Stimulated activated naive CD4-positive, alpha-beta T cell (primary cell): ENCODE results near the gene IRF4.
A peak's percentile ranks its signal among the peaks of the same experiment; 100 is the strongest.

Experiments
- DNase-seq, 6 experiments: peaks; one replicate each; lab custom pipeline; 2025; lab: John Stamatoyannopoulos, UW

Gene IRF4

GRCh38 chr6:398065-398464, 6.5 kb downstream of the IRF4 start:
- DNase-seq = no peak

- DNase-seq = no peak
These were observed 7.1 kb downstream of the IRF4 start for GRCh38 chr6:398558-399078.

DNA sequence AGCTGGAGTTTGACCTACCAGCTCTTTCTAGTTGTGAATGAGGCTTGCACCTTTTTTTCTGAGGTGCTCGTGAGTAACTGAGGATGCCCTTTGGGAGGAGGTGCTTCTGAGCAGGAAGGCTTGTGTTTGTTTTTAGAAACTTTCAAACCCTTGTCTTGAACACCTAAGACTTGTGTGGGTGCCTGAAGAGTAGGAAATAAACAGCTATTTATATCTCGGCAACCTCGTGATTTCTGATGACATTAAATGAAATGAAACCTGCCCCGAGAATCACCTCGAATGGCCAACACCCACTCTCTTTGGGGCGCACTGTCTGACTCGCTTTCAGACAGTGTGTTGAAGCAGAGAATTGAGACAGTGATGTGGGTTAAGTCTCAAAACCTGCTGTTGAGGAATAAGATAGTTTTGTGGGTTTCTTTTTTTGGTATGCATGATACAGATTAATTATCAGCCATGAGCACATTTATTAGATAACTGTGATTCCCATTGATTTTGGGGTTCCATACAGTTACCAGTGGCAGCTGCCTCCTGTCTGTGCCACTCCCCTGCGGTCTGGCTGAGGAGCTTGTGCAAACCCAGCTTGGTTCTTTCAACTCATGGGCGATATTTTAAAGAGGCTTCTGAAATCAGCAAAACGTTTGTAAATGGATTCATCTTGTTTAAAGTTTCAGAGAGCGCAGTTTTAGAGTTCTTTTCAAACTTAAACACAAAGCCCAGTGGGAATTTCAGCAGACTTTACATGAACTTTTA, 8.4 kb downstream of the IRF4 start:
- DNase-seq = peak in 4 of 6 experiments; percentile 20 to 60 (median 30)

GRCh38 chr6:400815-401214, 9.3 kb downstream of the IRF4 start:
- DNase-seq = no peak

GRCh38 chr6:401239-401993, 9.9 kb downstream of the IRF4 start:
- DNase-seq = no peak

- no peak for DNase-seq
These were observed 10.6 kb downstream of the IRF4 start for GRCh38 chr6:401994-402640.

- no peak for DNase-seq
These were observed 11.5 kb downstream of the IRF4 start for GRCh38 chr6:402901-403658.

DNA sequence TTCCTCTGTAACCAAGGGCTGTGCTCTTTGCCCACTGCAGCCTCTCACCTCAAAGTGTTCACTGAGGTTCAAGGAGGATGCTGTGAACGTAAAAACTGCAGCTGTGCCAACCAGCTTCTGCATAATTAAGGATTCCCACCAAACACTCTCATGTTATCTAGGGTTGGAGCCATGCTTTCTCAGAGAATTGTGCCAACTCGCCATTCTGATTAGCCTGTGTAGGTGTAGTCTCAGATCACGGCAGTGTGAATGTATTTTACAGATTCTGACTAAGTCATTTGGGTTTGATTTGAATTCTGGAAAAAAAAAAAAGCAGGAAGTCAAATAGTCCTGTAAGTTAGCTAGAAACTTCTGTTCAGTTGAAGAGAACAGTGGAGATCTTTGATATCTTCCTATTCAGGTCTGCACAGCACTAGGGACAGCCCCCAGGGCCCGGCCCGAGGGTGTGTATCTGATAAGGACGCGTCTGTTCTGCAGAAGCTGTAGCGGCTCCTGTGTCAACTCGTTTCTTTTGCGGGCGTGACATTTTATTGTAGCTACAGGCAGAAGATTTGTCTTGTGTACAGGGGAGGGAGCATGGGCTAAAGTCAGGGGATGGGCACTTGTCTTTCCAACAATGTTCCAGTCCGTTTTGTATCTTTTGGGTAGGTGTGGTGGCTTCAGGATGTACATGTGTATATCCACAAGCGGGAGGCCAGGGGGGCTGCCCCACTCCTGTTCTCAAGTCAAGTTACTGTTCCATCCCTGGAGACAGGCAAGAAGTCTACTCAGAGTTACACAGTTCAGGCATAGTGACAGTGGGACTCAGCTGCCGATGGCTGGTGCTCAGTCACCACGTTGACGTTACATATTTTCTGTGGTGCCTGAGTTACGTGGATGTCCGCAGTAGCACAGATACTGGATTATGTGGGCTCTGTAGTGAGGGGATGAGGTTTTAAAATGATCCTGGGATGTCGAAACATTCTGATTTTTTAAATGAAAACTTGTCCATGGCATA, 12.4 kb downstream of the IRF4 start:
- DNase-seq = peak in 2 of 6 experiments; percentile 21 to 41

DNA sequence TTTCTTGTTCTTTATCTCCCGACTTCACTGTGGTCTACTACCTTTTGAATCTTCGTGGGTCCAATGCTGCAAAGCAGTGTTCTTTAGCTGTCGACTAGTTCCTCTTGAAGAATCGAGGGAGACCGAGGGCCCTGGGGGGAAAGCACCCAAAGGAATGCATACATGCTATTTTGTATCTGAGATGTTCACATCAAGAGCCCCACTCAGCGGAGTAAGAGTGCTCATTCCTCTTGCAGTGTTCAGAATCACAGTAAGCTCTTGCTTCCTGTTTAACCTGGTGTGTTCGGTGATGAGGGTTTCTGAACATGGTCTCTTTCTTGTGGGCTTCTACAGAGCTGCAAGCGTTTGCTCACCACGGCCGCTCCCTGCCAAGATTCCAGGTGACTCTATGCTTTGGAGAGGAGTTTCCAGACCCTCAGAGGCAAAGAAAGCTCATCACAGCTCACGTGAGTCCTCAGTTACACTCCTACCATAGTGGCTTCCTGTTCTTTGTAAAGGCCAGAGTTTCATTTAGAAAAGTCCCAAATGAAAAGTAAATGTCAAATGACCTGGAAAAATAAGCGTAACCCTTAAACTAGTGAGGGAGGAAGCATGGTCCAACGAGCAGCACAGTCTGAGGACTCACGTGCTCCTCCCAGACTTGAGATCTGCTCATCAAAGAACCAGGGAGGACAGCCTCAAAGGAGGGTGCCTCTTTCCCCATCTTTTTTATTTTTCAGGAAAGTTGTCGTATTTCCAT, 13.3 kb downstream of the IRF4 start:
- peak in 3 of 6 experiments; percentile 18 to 63 (median 47) for DNase-seq

- no peak for DNase-seq
These were observed 16.6 kb downstream of the IRF4 start for GRCh38 chr6:408148-408547.

GRCh38 chr6:408599-409102, 17.1 kb downstream of the IRF4 start:
- no peak for DNase-seq

GRCh38 chr6:409370-409972, 17.9 kb downstream of the IRF4 start:
- no peak for DNase-seq

- DNase-seq = no peak
These were observed 19.2 kb downstream of the IRF4 start for GRCh38 chr6:410555-411395.

GRCh38 chr6:411402-412145, 20.0 kb downstream of the IRF4 start:
- DNase-seq = no peak

GRCh38 chr6:412146-412886, 20.8 kb downstream of the IRF4 start:
- no peak for DNase-seq

- DNase-seq = no peak
These were observed 22.9 kb downstream of the IRF4 start for GRCh38 chr6:414447-414846.

DNA sequence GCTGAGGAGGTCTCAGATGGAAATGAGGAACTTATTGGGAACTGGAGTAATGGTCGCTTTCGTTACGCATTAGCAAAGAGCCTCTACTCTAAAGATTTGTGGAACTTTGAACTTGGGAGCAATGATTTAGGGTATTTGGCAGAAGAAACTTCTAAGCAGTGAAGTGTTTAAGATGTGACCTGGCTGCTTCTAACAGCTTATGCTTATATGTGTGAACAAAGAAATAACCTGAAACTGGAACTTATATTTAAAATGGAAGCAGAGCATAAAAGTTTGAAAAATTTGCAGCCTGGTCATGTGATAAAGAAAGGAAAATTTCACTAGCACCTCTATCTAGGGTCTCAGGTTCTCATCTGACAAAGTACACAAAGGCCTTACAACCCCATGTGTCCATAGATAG, 23.5 kb downstream of the IRF4 start:
- no peak for DNase-seq
